Psoas muscle (tissue), 8 donors: Measurements from ENCODE around the gene COPS7A. TPM values are rescaled to one million over a fixed set of nuclear protein-coding genes. Genes with fewer than 3 reads are reported as not detected.

Experiments
- ATAC-seq, 4 donors: fragments of 200-7000 bp; cut with Tn5 transposase; one replicate each; pipeline ENCODE4 v1.9.1; 2020; ENCODE audit warnings: moderate library complexity in 3 of 4, mild to moderate bottlenecking in 2 of 4
- DNase-seq, 2 donors: peaks; one replicate each; pipeline ENCODE4 v3.0.0-alpha.2; 2020
- H3K27ac ChIP-seq: fragments of 200-600 bp; one replicate; pipeline ENCODE4 v1.8.0; 2022
- H3K27me3 ChIP-seq, 3 donors: fragments of 200-600 bp in 1 of 3; one replicate each; pipeline versions ENCODE4 v1.6.1 to v1.8.0; 2013 to 2022; ENCODE audit warnings: low read length in 2 of 3, mild to moderate bottlenecking in 2 of 3, moderate library complexity in 1 of 3; ENCODE audit not compliant: insufficient read depth in 3 of 3
- H3K36me3 ChIP-seq, 2 donors: fragments of 200-600 bp in 1 of 2; one replicate each; pipeline versions ENCODE4 v1.6.1 to v1.8.0; 2013 to 2022; ENCODE audit warnings: low read depth in 1 of 2, mild to moderate bottlenecking in 1 of 2, moderate library complexity in 1 of 2; ENCODE audit not compliant: insufficient read depth in 1 of 2
- H3K4me1 ChIP-seq: fragments of 200-600 bp; one replicate; pipeline ENCODE4 v1.8.0; 2022
- H3K4me3 ChIP-seq: fragments of 200-600 bp; one replicate; pipeline ENCODE4 v1.8.0; 2022; ENCODE audit warnings: mild to moderate bottlenecking
- H3K9me3 ChIP-seq: fragments of 200-600 bp; one replicate; pipeline ENCODE4 v1.8.0; 2022
- CTCF ChIP-seq: fragments of 200-600 bp; IDR thresholded peaks from one replicate; pipeline ENCODE4 v1.8.0; 2022; ENCODE audit warnings: antibody characterized with exemption
- WGBS, 3 donors: extraction: QIAGEN DNeasy Blood & Tissue Kit; methylation state at CpG; one replicate each; pipeline versions ENCODE4 v1.1.6 to v1.1.7; 2013; 5-methylcytosine and 5-hydroxymethylcytosine counted together
- intact Hi-C, 2 donors: fragments of 100-400 bp; cut with DNase I; formaldehyde crosslinking; loops; one replicate each; pipeline versions ENCODE4 v1.11.0 to v1.14.2; 2022
- polyA plus RNA-seq, 3 donors: library from polyadenylated mRNA; stranded (reverse); fragments of 200-250 nt; gene quantifications; one replicate each; pipeline ENCODE4 v1.2.3, GENCODE V29; 2013
- total RNA-seq, 4 donors: library from RNA; stranded (reverse); fragmentation: NEBNext Ultra II Directional in 2 of 4; extraction: Animal tissue kit (Norgen Biotek cat#: 25700) in 2 of 4; gene quantifications; one replicate each; pipeline versions ENCODE4 v1.2.1 to v1.2.4, GENCODE V29; 2021 to 2023
- donor health status: healthy with polysubstance abuse.
- donor health status: DM: no; HTN: no; CAD: no; lungs with moderate emphysema.
- donor health status: Bipolar disorder and iron deficiency.
- donor health status: healthy.
- donor health status: DM: yes; HTN: yes; CAD: no.
- donor health status: DM: no; HTN: no; CAD: no.
- donor health status: DM: no; HTN: no; CAD: no.
- donor health status: DM: yes; HTN: yes; CAD: no.

Gene COPS7A
- total and polyA plus RNA-seq, 7 donors: 72.3 to 157 (median 79.2) TPM

GRCh38 chr12:6752921-6753771 is 29.3 kb downstream of the COPS7A start, which contains the start of gene MLF2:
TSS of gene MLF2 (minus strand) at chr12:6753141. CDS start at chr12:6752334, 807 bp downstream.
- H3K9me3 ChIP-seq: no peaks in the 10 kb centered on the region
- peak; percentile 95 to 97 (median 96) for ATAC-seq
- H3K4me1 ChIP-seq: peaks cover 12% of the 10 kb centered on the region
- H3K36me3 ChIP-seq: peaks cover 11 to 40% of the 10 kb centered on the region in 2 donors
- peak; percentile 91 for TF ChIP-seq CTCF
- H3K4me3 ChIP-seq: peak within 1 kb of the TSS; percentile 99
- intact Hi-C loops: loop anchor here (1.0 to 10.0 kb wide), 5 partner anchors 13 to 74 kb away; partner anchors contain the start of genes P3H3 (in 2 of the 2), GPR162 (in 1 of the 2) and PTMS (in 1 of the 2)
- peak; percentile 98 to 99 for DNase-seq
- H3K27me3 ChIP-seq: no peaks in the 10 kb centered on the region
- 0% methylated on average over 53 to 62 of the region's 62 CpGs for WGBS, 3 donors
- H3K27ac ChIP-seq: peak within 1 kb of the TSS; percentile 99

DNA sequence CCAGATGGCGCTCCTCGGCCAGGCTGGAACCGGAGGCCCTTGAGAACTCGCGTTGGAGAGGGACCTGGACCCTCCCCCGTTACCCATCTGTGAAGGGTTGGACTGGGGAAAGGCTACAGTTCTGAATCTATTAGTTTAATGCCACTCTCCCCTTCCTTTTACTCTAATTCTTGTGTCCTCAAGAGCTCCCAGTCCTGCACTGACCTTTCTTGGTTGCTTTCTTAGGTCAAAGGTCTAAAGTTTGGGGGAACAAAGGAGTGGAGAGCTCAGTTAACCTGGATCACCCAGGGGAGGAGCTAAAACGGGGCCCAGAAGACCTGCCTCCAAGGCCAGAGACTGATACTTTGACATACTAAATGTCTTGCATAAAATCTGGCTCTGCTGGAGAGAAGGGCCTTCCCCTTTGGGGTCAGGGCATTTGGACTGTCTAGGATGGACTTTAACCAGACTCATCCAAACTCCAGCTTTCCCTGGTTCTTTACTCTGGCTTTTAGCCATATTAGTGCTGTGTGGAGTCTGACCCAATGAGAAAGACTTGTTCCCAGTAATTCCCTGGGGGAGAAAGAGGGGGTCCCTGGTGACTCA is 30.0 kb downstream of the COPS7A start:
- WGBS, 3 donors: 0 to 1% (median 1%) methylated on average over 7 of the region's 7 CpGs
- no peak for TF ChIP-seq CTCF
- no peaks in the 10 kb centered on the region for H3K9me3 ChIP-seq
- H3K4me1 ChIP-seq: peaks cover 12% of the 10 kb centered on the region
- no peak for DNase-seq
- H3K27me3 ChIP-seq: no peaks in the 10 kb centered on the region
- peak overlapping the region; percentile 99 for H3K4me3 ChIP-seq
- peak overlapping the region; percentile 99 for H3K27ac ChIP-seq
- intact Hi-C loops: loop anchor here (1.0 to 10.0 kb wide), 6 partner anchors 12 to 73 kb away; partner anchors contain the start of genes P3H3 (in 2 of the 2), GPR162 (in 1 of the 2) and PTMS (in 1 of the 2)
- peaks cover 9 to 33% of the 10 kb centered on the region in 2 donors for H3K36me3 ChIP-seq
- no peak for ATAC-seq

DNA sequence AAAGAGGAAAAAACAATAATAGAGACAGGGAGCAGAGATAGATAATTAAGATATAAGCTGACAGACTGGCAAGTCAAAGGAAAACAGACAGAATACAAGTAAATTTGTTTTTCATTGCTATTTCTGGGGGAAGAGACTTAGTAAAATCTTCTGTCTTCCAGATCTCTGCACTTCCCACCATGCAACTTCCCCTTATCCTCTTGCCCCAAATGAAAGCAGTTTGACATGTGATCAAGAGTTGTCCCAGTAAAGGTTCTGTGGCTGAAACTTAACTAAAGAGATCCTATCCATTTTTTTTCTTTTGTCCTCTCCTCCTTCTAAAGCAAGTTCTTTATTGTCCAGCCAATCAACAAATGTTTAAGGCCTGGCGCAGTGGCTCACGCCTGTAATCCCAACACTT is 30.6 kb downstream of the COPS7A start:
- WGBS, 3 donors: 95 to 100% (median 98%) methylated on average over 2 of the region's 2 CpGs
- intact Hi-C loops: loop anchor here (2.0 to 10.0 kb wide), 3 partner anchors 24 to 73 kb away; partner anchors contain the start of genes P3H3 (in 2 of the 2) and GPR162 (in 1 of the 2)
- Histone ChIP-seq H3K27me3 (no peaks in the 10 kb centered on the region), H3K4me3 (no peak overlapping the region), H3K27ac (peak overlapping the region; percentile 99), H3K4me1 (peaks cover 12% of the 10 kb centered on the region), H3K36me3 (peaks cover 5 to 28% of the 10 kb centered on the region in 2 donors), H3K9me3 (no peaks in the 10 kb centered on the region)
- TF ChIP-seq CTCF: no peak
- ATAC-seq: no peak
- DNase-seq: no peak

DNA sequence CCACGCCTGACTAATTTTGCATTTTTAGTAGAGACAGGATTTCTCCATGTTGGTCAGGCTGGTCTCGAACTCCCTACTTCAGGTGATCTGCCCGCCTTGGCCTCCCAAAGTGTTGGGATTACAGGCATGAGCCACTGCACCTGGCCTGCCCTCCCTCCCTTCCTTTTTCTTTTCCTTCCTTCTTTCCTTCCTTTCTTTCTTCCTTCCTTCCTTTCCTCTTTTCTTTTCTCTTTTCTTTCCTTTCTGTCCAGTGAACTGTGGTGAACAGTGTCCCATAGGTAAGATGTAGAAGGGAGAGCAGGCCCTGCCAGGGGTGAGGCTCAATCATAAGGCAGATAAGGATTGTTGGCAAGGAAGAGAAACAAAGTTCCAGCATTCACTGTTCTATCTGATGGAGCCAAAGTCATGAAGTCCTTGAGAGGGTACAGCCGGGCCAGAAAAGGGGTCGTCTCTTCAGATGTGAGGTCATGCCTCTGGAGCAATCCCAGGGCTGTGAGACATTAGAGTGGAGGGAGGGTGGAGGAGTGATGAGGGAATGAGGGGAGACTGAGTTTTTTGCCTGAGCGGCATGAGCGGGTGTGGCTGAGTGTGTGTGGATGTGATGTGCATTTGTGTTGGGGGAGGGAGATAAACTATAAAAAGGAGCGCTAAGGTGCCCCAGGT is 33.3 kb downstream of the COPS7A start:
- Histone ChIP-seq H3K4me1 (peaks cover 6% of the 10 kb centered on the region), H3K4me3 (no peak overlapping the region), H3K27me3 (no peaks in the 10 kb centered on the region), H3K9me3 (no peaks in the 10 kb centered on the region), H3K27ac (no peak overlapping the region), H3K36me3 (peaks cover 0 to under 1% of the 10 kb centered on the region in 2 donors)
- DNase-seq (no peak), ATAC-seq (no peak)
- no peak for TF ChIP-seq CTCF
- WGBS, 3 donors: 81 to 83% (median 82%) methylated on average over 8 of the region's 8 CpGs
- intact Hi-C loops: loop anchor here in 1 of 2 donors (10.0 kb wide), 1 partner anchor 68 kb away; the partner anchor contains the start of genes GPR162 and P3H3
